Right lobe of liver (tissue), 6 donors: ENCODE measurements around the gene CCNL1. TPM values are rescaled to one million over a fixed set of nuclear protein-coding genes. Genes with fewer than 3 reads are reported as not detected.
A peak's percentile ranks its signal among the peaks of the same experiment; 100 is the strongest.

ENCODE experiments used
- ATAC-seq, 4 donors: fragments of 200-7000 bp; cut with Tn5 transposase; one replicate each; pipeline ENCODE4 v1.9.1; 2020; ENCODE audit warnings: mild to moderate bottlenecking in 4 of 4, moderate library complexity in 4 of 4
- DNase-seq, 3 donors: peaks; one replicate each; pipeline ENCODE4 v3.0.0-alpha.2; 2020
- H3K27ac ChIP-seq, 3 donors: fragments of 200-600 bp; one replicate each; pipeline ENCODE4 v1.8.0; 2022
- H3K27me3 ChIP-seq, 2 donors: fragments of 200-600 bp; one replicate each; pipeline ENCODE4 v1.8.0; 2022
- H3K36me3 ChIP-seq, 4 donors: fragments of 200-600 bp; sonication (generic) in 1 of 4; one replicate each; pipeline versions ENCODE4 v1.5.1 to v1.8.0; 2017 to 2022; ENCODE audit warnings: control low read depth in 1 of 4
- H3K4me1 ChIP-seq, 4 donors: fragments of 200-600 bp; sonication (generic) in 1 of 4; one replicate each; pipeline versions ENCODE4 v1.5.1 to v1.8.0; 2017 to 2022; ENCODE audit warnings: control low read depth in 1 of 4
- H3K4me3 ChIP-seq, 3 donors: fragments of 200-600 bp; one replicate each; pipeline ENCODE4 v1.8.0; 2022
- H3K9me3 ChIP-seq, 4 donors: fragments of 200-600 bp; sonication (generic) in 1 of 4; one replicate each; pipeline versions ENCODE4 v1.5.1 to v1.8.0; 2017 to 2022; ENCODE audit warnings: control low read depth in 1 of 4
- CTCF ChIP-seq, 4 donors: fragments of 200-600 bp in 3 of 4; fragments of 450-650 bp in 1 of 4; IDR thresholded peaks; one replicate each; pipeline versions ENCODE4 v1.5.1 to v1.8.0; 2016 to 2022; ENCODE audit warnings: antibody characterized with exemption in 4 of 4, mild to moderate bottlenecking in 2 of 4
- POLR2A ChIP-seq: fragments of 450-650 bp; IDR thresholded peaks from one replicate; pipeline ENCODE4 v1.6.1; 2017; ENCODE audit warnings: antibody characterized with exemption, mild to moderate bottlenecking
- WGBS: methylation state at CpG from one replicate; pipeline ENCODE4 v1.1.6; 2018; ENCODE audit warnings: low coverage, low lambda C conversion rate; ENCODE audit not compliant: insufficient coverage; ENCODE audit errors: missing lambda C conversion rate; 5-methylcytosine and 5-hydroxymethylcytosine counted together
- intact Hi-C, 2 donors: fragments of 100-400 bp; cut with DNase I; formaldehyde crosslinking; loops; one replicate each; pipeline versions ENCODE4 v1.11.2 to v1.14.1; 2022
- total RNA-seq, 6 experiments: library from RNA; depleted of rRNA in 2 of 6; stranded (reverse); fragments of >200 nt in 2 of 6; fragmentation: NEBNext Ultra II Directional in 3 of 6; extraction: Animal tissue kit (Norgen Biotek cat#: 25700) in 3 of 6; gene quantifications; one replicate each; pipeline versions ENCODE4 v1.1.0 to v1.2.4, GENCODE V29; 2016 to 2023
- donor health status: DM: no; HTN: yes; CAD: no.
- donor health status: DM: no; HTN: no; CAD: no.
- donor health status: DM: no; HTN: no; CAD: no.
- donor health status: DM: no; HTN: yes; CAD: no.
- donor health status: DM: no; HTN: yes; CAD: no.

The CCNL1 gene
- total RNA-seq, 6 experiments from 2014 or later, result 34.0 to 153 (median 78.5) TPM

GRCh38 chr3:157120071-157120892 is 39.7 kb downstream of the CCNL1 start:
- intact Hi-C loops, result no loop called here
- TF ChIP-seq CTCF (IDR thresholded peaks at IDR 0.05), result no peak
- TF ChIP-seq POLR2A, result peak; percentile 62
- no peaks in the 10 kb centered on the region for H3K36me3 ChIP-seq
- WGBS, result 25% methylated on average over 19 of the region's 56 CpGs
- H3K27me3 ChIP-seq, result no peaks in the 10 kb centered on the region
- H3K9me3 ChIP-seq, result no peaks in the 10 kb centered on the region
- peak overlapping the region in 2 of 3 donors; percentile 1 to 24 for H3K4me3 ChIP-seq
- ATAC-seq (peak; percentile 81 to 91 (median 88)), DNase-seq (peak; percentile 75 to 91 (median 89))
- H3K27ac ChIP-seq, result peak overlapping the region; percentile 68 to 97 (median 94)
- H3K4me1 ChIP-seq, result peaks cover 0 to 51% (median 16%) of the 10 kb centered on the region in 4 donors

GRCh38 chr3:157119369-157119951 is 40.5 kb downstream of the CCNL1 start:
- WGBS, result 18% methylated on average over 5 of the region's 7 CpGs
- H3K4me1 ChIP-seq, result peaks cover 0 to 51% (median 16%) of the 10 kb centered on the region in 4 donors
- ATAC-seq (peak; percentile 67 to 82 (median 77)), DNase-seq (peak; percentile 37 to 77 (median 70))
- H3K9me3 ChIP-seq, result no peaks in the 10 kb centered on the region
- peak; percentile 69 for TF ChIP-seq POLR2A
- no peak for TF ChIP-seq CTCF (IDR thresholded peaks at IDR 0.05)
- H3K27ac ChIP-seq, result peak overlapping the region; percentile 68 to 97 (median 94)
- no peaks in the 10 kb centered on the region for H3K36me3 ChIP-seq
- intact Hi-C loops, result no loop called here
- H3K4me3 ChIP-seq, result peak overlapping the region in 1 of 3 donors; percentile 1
- H3K27me3 ChIP-seq, result no peaks in the 10 kb centered on the region

- TF ChIP-seq CTCF (IDR thresholded peaks at IDR 0.05) (no peak), POLR2A (no peak)
- intact Hi-C loops, result no loop called here
- no peak overlapping the region for H3K27ac ChIP-seq
- DNase-seq (no peak), ATAC-seq (no peak)
- WGBS, result 91% methylated on average over 4 of the region's 4 CpGs
- no peaks in the 10 kb centered on the region for H3K27me3 ChIP-seq
- H3K36me3 ChIP-seq, result no peaks in the 10 kb centered on the region
- H3K4me3 ChIP-seq, result no peak overlapping the region
- H3K9me3 ChIP-seq, result no peaks in the 10 kb centered on the region
- H3K4me1 ChIP-seq, result peaks cover 0 to 42% (median 14%) of the 10 kb centered on the region in 4 donors
Measured at GRCh38 chr3:157117875-157118654, 41.9 kb downstream of the CCNL1 start.

GRCh38 chr3:157117206-157117605 is 42.7 kb downstream of the CCNL1 start:
- no peak overlapping the region for H3K4me3 ChIP-seq
- H3K4me1 ChIP-seq, result peaks cover 0 to 33% (median 11%) of the 10 kb centered on the region in 4 donors
- DNase-seq (no peak), ATAC-seq (no peak)
- no peak for TF ChIP-seq POLR2A
- H3K27me3 ChIP-seq, result no peaks in the 10 kb centered on the region
- H3K27ac ChIP-seq, result no peak overlapping the region
- WGBS, result 50% methylated on average over 2 of the region's 3 CpGs
- no peaks in the 10 kb centered on the region for H3K9me3 ChIP-seq
- no peaks in the 10 kb centered on the region for H3K36me3 ChIP-seq
- intact Hi-C loops, result no loop called here
